GM12801 (cell line): Measurements from ENCODE around the gene NOL3.

Experiments used
- CTCF ChIP-seq: IDR thresholded peaks from one replicate; pipeline ENCODE4 v1.5.1; 2011; ENCODE audit warnings: control low read depth; ENCODE audit not compliant: insufficient read length; ENCODE audit errors: extremely low read depth

NOL3 gene

GRCh38 chr16:67209565-67209964, 39.2 kb downstream of the NOL3 start:
- TF ChIP-seq CTCF = no peak

DNA sequence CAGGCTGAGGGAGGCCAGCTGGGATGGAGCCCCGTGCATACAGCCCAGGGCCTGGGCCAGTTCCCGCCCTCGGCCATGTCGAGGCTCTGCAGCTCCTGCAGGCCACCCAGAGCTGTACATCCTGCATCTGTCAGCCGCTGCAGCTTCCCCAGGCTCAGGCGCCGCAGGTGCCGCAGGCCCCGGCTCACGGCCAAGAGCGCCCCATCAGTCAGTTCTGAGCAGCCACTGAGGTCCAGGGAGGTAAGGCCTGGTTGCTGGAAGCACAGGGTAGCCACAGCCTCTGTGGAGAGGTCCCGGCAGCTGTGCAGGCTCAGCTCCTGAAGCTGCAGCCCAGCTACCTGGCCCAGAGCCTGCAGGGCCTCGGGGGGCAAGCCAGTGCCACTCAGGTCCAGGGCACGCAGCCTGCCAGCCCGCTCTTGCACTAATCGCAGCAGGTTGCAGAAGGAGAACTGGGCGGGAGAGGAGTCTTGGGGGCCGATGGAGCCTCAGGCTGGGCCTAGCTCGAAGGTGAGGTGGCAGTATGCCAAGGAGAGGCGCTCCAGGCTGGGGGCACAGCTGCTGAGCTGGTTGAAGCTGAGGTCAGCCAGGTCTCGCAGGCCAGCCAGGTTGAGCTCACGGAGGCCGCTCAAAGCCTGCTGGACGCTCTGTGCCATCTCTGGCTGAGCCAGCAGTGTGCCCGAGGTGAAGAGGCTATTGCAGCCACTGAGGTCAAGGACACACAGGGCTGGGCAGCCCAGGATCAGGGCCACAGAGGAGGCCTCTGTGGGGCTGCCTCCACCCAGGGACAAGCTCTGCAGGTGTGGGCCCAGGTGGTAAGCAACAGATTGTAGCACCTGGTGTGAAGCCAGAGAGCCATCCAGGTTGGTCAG, 40.0 kb downstream of the NOL3 start:
- no peak for TF ChIP-seq CTCF

DNA sequence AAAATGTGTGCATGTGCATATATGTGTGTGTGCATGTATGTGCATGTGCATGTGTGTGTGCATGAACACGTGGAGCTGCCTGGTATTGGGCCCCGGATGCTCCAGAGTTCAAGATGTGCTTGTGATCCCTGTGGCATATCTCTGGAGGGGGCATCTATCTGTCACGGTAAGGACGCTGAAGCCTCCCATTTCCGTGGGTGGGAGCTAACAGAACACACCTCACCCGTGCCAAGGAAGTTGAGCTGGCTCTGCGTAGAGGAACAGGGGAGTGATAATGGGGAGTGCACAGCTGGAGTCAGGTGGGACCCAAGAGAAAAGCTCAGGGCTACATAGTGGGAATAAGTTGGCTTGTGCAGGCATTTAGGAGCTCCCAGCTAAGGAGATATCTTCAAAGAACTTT, 41.3 kb downstream of the NOL3 start:
- TF ChIP-seq CTCF = no peak

DNA sequence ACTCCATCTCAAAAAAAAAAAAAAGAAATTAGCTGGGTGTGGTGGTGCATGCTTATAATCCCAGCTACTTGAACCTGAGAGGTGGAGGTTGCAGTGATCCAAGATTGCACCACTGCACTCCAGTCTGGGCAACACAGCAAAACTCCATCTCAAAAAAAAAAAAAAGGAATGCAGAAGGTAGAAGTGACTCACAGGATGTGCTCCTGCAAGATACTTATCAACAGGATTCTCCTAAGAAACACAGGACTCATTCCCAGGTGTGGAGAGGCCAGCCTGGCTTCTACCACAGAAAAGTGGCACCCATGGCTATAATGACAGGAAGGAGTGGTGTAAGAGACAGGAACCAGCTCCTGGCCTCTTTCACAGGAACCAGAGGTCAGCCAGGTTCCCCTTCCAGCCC, 42.4 kb downstream of the NOL3 start:
- no peak for TF ChIP-seq CTCF

DNA sequence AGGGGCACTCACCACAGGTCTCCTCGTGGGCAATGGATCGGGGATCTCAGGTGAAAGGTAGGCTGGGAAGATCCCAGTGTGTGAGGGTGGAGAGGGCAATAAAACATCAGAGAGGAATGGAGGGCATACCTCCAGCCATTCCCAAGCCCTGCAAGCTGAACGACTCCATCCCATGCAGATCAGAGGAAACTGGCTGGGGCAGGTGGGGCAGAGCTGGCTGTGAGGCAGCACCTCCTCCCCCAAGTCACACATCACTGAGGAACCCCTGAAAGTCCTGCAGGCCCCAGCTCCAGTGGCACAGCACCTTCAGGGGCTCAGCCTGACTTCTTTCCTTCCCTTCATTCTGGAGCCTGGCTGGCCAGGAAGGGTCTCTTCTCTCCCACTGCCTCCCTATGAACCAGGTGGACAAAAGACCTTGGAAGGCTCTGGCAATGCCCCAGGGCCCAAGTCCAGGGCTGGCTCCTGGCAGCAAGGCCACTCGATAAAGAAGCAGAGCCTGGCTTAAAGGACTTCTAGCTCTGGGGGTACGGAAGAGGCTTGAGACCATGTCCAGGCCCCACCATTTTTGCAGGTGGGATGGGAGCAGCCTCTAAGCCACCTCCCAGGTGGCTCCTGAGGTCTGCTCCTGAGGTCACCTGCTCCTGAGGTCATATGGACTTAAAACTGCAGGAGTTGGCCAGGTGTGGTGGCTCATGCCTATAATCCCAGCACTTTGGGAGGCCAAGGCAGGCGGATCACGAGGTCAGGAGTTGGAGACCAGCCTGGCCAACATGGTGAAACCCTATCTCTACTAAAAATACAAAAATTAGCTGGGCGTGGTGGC, 43.1 kb downstream of the NOL3 start:
- TF ChIP-seq CTCF = no peak

- TF ChIP-seq CTCF = no peak
Observed at GRCh38 chr16:67215706-67216105, 45.4 kb downstream of the NOL3 start.

GRCh38 chr16:67216612-67217490, 46.5 kb downstream of the NOL3 start:
- no peak for TF ChIP-seq CTCF
